HG02852 (cell line): ENCODE data around the gene TIMM50.

ENCODE experiments used
- ATAC-seq: cut with Tn5 transposase; IDR thresholded peaks from one replicate; pipeline ENCODE4 v1.9.1; 2021; ENCODE audit warnings: mild to moderate bottlenecking, moderate library complexity; ENCODE audit not compliant: unreplicated experiment

TIMM50 gene

GRCh38 chr19:39498798-39499642 lies 18.4 kb downstream of the TIMM50 start, which contains the start of gene DLL3:
Gene DLL3, plus strand, starts transcription at chr19:39498947. Its CDS starts 28 bp downstream, at chr19:39498975.
- ATAC-seq, result no peak

- ATAC-seq, result no peak
These were observed 19.3 kb downstream of the TIMM50 start for GRCh38 chr19:39499932-39500331.

GRCh38 chr19:39500543-39500942 lies 19.9 kb downstream of the TIMM50 start:
- no peak for ATAC-seq

- ATAC-seq, result no peak
These were observed 20.7 kb downstream of the TIMM50 start for GRCh38 chr19:39501340-39501739.

DNA sequence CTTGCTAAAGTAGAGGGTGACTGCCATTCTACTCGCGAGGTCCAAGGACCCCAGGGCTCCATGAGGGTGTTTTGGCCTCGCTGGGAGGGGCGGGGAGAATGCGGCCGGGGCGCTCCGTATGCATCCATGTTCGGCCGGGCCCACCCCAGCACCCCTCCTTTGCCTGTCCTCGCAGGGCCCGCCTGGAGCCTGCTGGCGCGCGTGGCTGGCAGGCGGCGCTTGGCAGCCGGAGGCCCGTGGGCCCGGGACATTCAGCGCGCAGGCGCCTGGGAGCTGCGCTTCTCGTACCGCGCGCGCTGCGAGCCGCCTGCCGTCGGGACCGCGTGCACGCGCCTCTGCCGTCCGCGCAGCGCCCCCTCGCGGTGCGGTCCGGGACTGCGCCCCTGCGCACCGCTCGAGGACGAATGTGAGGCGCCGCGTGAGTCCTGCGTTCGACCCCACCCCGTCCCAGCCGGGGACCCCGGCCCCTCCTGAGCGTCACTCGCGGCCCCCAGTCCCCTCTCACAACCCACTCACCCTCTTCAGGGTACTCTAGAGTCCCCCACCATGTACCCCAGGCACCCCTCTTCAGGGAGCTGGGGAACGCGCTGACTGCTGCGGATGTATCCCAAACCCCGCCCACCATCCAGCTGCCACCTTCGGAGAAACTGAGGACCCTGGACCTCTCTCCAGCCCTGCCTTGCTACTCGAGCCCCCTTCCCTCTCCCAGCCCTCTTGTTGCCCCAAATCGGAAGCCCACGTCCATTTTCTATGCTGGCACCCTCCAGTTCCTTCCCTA lies 22.2 kb downstream of the TIMM50 start:
- ATAC-seq, result no peak

GRCh38 chr19:39506598-39506943 lies 25.9 kb downstream of the TIMM50 start:
- no peak for ATAC-seq

- no peak for ATAC-seq
These were observed 26.5 kb downstream of the TIMM50 start for GRCh38 chr19:39506944-39507714.

DNA sequence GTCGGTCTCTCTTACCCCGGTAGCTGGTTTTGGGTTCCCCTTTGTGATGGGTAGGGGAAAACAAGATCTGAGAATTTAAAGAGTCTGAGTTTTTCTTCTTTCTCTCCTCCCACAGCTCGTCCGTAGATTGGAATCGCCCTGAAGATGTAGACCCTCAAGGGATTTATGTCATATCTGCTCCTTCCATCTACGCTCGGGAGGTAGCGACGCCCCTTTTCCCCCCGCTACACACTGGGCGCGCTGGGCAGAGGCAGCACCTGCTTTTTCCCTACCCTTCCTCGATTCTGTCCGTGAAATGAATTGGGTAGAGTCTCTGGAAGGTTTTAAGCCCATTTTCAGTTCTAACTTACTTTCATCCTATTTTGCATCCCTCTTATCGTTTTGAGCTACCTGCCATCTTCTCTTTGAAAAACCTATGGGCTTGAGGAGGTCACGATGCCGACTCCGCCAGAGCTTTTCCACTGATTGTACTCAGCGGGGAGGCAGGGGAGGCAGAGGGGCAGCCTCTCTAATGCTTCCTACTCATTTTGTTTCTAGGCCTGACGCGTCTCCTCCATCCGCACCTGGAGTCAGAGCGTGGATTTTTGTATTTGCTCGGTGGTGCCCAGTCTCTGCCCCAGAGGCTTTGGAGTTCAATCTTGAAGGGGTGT lies 27.2 kb downstream of the TIMM50 start:
- ATAC-seq, result no peak

DNA sequence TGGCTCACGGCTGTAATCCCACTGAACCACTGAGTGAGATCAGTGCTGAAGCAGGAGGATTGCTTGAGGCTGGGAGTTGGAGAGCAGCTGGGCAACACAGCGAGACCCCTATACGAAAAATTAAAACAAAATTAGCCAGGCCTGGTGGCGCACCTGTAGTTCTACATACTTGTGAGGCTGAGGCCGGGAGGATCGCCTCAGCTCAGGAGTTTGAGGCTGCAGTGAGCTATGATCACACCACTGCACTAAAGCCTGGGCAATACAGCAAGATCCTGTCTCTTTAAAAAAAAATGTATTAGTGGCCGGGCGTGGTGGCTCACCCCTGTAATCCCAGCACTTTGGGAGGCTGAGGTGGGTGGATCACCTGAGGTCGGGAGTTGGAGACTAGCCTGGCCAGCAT lies 28.0 kb downstream of the TIMM50 start:
- no peak for ATAC-seq

DNA sequence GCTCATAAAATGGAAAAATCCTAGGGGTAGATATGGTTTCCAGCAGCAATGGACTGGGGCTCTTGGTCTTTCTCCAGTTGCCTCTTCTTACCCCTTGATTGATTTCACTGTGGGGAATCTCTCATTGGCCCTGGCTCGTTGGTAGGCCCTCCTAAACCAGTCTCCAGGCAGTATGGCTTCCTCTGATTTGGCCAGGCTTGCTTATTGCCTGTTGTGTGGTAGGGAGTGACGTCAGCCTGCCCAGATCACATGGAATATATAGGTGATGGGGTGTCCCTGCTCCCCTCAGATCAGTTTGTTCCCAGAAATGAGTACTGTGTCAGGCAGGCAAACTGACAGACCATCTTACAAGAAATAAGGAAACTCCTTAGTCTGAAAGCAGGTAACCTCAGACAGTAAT lies 28.6 kb downstream of the TIMM50 start:
- no peak for ATAC-seq

GRCh38 chr19:39512988-39513387 lies 32.4 kb downstream of the TIMM50 start:
- no peak for ATAC-seq

DNA sequence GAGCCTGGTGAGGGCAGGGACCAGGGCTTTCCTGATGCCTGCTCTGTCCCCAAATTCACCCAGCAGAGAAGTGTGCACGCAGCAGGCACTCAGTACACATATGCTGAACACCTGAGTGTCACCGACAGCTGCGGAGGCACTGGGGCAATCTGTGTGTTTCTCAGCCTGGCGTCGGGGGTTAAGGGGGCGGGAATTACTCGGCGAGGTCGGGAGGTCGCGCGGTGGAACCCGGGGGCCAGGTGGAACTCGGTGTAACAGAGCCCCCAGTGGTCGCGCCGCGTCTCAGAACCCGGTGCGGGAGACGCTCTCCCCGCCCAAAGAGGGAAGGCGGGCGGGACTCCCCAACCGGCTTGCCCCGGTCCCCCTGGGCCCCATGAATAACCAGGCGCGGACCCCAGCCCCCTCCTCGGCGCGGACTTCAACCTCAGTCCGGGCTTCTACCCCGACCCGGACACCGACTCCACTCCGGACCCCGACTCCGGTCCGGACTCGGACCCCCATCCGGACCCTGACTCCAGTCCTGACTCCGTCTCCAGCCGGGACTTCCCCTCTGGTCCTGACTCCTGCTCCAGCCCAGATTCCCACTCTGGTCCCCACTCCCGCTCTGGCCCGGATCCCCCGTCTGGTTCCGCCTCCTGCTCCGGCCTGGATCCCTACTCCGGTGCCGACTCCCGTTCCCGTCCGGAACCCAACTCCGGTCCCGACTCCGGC lies 34.4 kb downstream of the TIMM50 start, which contains the start of gene SELENOV:
Gene SELENOV (plus strand): TSS at position 300 of the 711 bp plus-strand sequence. CDS start 74 bp downstream, at position 374.
- ATAC-seq, result no peak

- ATAC-seq, result no peak
These were observed 35.0 kb downstream of the TIMM50 start for GRCh38 chr19:39515551-39516191.

DNA sequence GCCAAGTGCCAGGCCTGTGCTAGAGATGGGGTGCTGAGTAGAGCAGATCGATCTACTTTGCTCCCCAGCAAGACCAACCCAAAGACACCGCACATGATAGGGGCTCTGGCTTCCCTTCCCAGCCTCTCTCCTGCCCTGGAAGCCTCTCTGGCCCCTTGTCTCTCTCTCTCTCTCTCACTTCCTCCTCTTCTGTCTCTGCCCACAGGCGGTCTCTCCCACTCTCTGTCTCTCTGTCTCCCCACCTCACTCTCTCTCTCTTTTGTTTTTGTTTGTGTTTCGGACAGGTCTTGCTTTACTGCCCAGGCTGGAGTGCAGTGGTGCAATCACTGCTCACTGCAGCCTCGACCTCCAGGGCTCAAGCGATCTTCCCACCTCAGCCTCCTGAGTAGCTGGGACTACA lies 35.6 kb downstream of the TIMM50 start:
- ATAC-seq, result no peak

DNA sequence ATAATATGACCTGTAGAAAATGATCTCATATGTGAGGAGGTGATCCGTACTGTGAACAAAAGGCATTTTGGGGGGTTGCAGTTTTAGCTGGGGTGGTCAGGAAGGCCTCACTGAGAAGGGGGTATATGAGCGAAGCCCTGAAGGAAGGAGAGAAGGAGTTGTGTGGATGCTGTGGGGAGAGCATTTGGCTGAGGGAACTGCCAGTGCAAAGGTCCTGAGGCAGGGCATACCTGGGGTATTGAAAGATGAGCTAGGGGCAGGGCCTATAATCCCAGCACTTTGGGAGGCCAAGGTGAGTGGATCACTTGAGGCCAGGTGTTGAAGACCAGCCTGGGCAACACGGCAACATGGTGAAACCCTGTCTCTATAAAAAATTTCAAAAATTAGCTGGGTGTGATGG lies 36.8 kb downstream of the TIMM50 start:
- ATAC-seq, result no peak

DNA sequence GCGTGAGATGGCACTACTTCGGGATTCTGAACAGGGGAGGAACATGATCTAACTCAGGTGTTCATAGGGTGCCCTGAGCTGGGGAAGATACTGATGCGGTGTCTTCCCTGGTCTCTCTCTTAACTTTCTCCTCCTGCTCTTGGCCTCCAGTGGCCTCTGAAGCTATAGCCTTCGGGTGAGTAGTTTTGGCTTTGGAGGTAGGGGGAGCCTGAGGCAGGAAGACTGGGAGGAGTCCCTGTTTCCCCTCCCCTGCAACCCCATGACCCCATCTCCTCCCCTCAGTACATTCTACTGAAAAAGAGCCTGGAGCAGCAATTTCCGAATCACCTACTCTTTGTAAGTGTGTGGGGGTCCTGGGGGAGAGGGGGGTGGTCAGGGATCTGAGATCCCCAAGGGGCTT lies 37.8 kb downstream of the TIMM50 start:
- no peak for ATAC-seq

DNA sequence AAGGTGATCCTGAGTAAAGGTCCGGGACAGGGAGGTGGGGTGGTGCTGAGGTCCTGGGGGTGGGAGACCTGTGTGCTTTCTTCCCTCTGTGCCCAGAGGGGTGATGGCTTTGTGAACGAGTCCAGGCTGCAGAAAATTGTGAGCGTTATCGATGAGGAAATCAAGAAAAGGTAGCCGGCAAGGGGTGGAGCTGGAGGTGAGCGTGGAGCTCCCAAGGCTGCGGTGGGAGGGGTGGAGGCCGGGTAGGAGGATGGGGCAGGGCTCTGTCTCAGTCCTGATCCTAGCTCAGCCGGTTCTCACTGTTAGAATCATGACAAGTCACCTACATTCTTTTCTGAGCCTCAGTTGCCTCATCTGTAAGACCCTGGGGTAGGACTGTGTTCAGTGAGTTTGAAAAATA lies 38.3 kb downstream of the TIMM50 start:
- no peak for ATAC-seq

DNA sequence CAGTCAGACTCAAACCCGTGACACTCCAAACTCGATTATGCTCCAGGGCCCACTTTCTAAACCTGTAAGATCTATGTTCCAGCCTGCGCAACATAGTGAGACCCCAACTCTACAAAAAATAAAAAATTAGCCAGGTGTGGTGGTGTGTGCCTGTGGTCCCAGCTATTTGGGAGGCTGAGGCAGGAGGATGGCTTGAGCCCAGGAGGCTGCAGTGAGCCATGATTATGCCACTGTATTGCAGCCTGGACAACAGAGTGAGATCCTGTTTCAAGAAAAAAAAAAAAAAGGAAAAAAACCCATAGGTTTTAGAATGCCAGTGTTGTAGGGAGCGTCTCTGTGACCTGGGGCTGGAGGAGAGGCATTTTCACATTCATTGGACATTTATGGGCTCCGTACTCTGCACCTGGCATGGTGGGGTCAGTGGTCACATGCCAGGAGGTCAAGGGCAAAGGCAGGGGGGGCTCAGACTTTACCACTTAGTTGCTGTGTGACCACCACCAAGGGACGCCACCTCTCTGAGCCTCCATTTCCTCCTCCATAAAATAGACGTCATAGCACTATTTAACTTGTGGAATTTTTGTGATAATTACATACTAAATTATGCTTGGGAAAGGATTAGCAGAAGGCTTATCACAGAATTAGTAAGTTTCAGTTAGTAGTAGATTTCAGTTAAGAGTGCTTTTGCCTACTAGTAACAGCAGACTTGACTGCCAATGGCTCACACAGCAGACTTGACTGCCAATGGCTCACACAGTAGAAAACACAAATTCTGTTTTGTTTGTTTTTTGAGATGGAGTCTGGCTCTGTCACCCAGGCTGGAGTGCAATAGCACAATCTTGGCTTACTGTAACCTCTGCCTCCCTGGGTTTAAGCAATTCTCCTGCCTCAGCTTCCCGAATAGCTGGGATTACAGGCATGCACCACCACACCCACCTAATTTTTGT lies 40.2 kb downstream of the TIMM50 start:
- no peak for ATAC-seq

DNA sequence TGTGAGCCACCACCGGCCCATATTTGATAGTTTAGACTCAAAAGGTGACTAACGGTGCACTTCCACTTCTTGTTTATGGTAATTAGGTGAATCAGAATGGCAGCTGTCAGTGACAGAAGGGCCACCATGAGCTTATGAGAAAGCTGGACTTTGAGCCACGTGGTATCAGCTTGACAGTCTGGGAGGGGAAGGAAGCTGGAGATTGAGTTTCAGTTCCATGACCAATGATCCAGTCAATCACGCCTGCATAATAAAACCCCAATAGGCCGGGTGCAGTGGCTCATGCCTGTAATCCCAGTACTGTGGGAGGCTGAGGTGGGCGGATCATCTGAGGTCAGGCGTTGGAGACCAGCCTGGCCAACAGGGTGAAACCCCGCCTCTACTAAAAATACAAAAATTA lies 43.9 kb downstream of the TIMM50 start:
- ATAC-seq, result no peak
